ENCODE measurements around the gene PLA2G4E. TPM values are rescaled to one million over a fixed set of nuclear protein-coding genes. Genes with fewer than 3 reads are reported as not detected.

PLA2G4E gene
- total RNA-seq, 1 experiment from 2014 or later, result not detected

- H3K9ac ChIP-seq (ENCODE audit: low read length), result no peak overlapping the region
- BruUV-seq (replicated peaks), result no TSS peak
- peaks cover 83% of the 10 kb centered on the region for H3K79me2 ChIP-seq (ENCODE audit: low read length)
Measured at GRCh38 chr15:41941644-41942415, 79.0 kb downstream of the PLA2G4E start.

GRCh38 chr15:41940441-41940857 is 80.4 kb downstream of the PLA2G4E start:
- peak overlapping the region; percentile 69 for H3K9ac ChIP-seq (ENCODE audit: low read length)
- H3K4me2 ChIP-seq (ENCODE audit: low read length), result peak overlapping the region; percentile 49
- POLR2A ChIA-PET (ENCODE audit: unreplicated experiment), result interaction anchor here (0.6 to 1.4 kb wide), 6 partner anchors 10 to 356 kb away, joined by 3 to 7 read pairs (median 6); partner anchors contain the start of gene EHD4
- peaks cover 82% of the 10 kb centered on the region for H3K79me2 ChIP-seq (ENCODE audit: low read length)
- peaks cover 64% of the 10 kb centered on the region for H3K4me1 ChIP-seq (ENCODE audit: insufficient read depth, low read length)
- intact Hi-C loops (cut with micrococcal nuclease), result no loop called here
- no peak overlapping the region for H3K4me3 ChIP-seq (ENCODE audit: low read length)
- no TSS peak for BruUV-seq (replicated peaks)
- H3K36me3 ChIP-seq (ENCODE audit: low read depth, low read length), result peaks cover 52% of the 10 kb centered on the region
- CTCF ChIA-PET, result interaction anchor here (0.5 to 0.6 kb wide), 3 partner anchors 21 to 117 kb away, joined by 3 to 4 read pairs (median 3); no protein-coding TSS in a partner anchor
- H3K27me3 ChIP-seq (ENCODE audit: low read length), result no peaks in the 10 kb centered on the region
- H3K27ac ChIP-seq (ENCODE audit: low read length), result peak overlapping the region; percentile 95
- H3K9me2 ChIP-seq (replicated peaks; ENCODE audit: low read length), result no peaks in the 10 kb centered on the region
- H3K9me3 ChIP-seq (ENCODE audit: low read length), result no peaks in the 10 kb centered on the region
- peak; percentile 98 for DNase-seq
- H3F3A ChIP-seq (ENCODE audit: low read length, unreplicated experiment), result peaks cover 7% of the 10 kb centered on the region
- ATAC-seq, result peak; percentile 82
- no peak overlapping the region for H2AFZ ChIP-seq (ENCODE audit: low read length)
- no peak for TF ChIP-seq CTCF (conservative IDR thresholded peaks at IDR 0.05; ENCODE audit: low read depth, low read length)
- no peak for TF ChIP-seq EZH2 (IDR thresholded peaks at IDR 0.05; ENCODE audit: low read length, unreplicated experiment)
- no peak for TF ChIP-seq EZH2phosphoT487 (IDR thresholded peaks at IDR 0.05; ENCODE audit: borderline replicate concordance, low read length)
- no peaks in the 10 kb centered on the region for H4K20me1 ChIP-seq (ENCODE audit: low read length)

More at GRCh38 chr15:41941644-41942415, 79.0 kb downstream of the PLA2G4E start:
- peaks cover 59% of the 10 kb centered on the region for H3K4me1 ChIP-seq (ENCODE audit: insufficient read depth, low read length)
- H3K9me2 ChIP-seq (replicated peaks; ENCODE audit: low read length), result no peaks in the 10 kb centered on the region
- H3K4me2 ChIP-seq (ENCODE audit: low read length), result no peak overlapping the region
- no peaks in the 10 kb centered on the region for H3K27me3 ChIP-seq (ENCODE audit: low read length)
- TF ChIP-seq CTCF (conservative IDR thresholded peaks at IDR 0.05; ENCODE audit: low read depth, low read length) (no peak), EZH2 (IDR thresholded peaks at IDR 0.05; ENCODE audit: low read length, unreplicated experiment) (no peak), EZH2phosphoT487 (IDR thresholded peaks at IDR 0.05; ENCODE audit: borderline replicate concordance, low read length) (no peak)
- H3K4me3 ChIP-seq (ENCODE audit: low read length), result no peak overlapping the region
- peaks cover 7% of the 10 kb centered on the region for H3F3A ChIP-seq (ENCODE audit: low read length, unreplicated experiment)
- H3K36me3 ChIP-seq (ENCODE audit: low read depth, low read length), result peaks cover 52% of the 10 kb centered on the region
- H4K20me1 ChIP-seq (ENCODE audit: low read length), result no peaks in the 10 kb centered on the region
- ChIA-PET CTCF (no interaction called here), POLR2A (ENCODE audit: unreplicated experiment) (no interaction called here)
- intact Hi-C loops (cut with micrococcal nuclease), result no loop called here
- H3K9me3 ChIP-seq (ENCODE audit: low read length), result no peaks in the 10 kb centered on the region
- ATAC-seq, result no peak
- H2AFZ ChIP-seq (ENCODE audit: low read length), result no peak overlapping the region
- peak overlapping the region; percentile 95 for H3K27ac ChIP-seq (ENCODE audit: low read length)
- no peak for DNase-seq
